ENCODE measurements around the gene ZNFX1.

DNA sequence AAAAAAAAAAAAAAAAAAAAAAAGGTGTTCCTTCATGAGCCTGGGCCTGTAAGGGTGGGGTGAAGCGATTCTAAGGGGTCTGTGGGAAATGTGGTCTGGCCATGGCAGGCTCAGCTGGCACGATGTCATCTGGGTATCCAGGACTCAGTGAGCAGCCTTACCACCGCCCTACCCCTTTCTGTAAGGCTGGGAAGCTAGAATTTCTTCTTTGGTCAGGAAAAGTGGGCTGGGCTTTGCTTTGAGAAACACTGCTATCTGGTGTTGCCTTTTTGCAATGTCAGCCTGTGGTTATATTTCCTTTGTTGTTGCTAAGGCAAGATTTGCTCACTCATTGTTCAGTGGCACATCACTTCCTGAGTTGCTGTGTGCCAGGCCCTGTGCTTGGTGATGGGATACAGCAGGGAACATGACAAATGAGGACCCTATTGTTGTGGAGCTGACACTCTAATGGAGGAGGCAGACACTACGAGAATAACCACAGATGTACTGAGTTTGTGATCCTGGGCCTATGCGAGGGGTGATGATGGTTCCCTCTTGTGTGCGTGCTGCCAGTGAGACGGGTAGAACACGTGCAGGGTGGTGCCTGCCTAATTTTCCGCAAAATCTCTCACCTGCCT lies 45.9 kb upstream of the ZNFX1 start:
- TF ChIP-seq TAF1 (IDR thresholded peaks at IDR 0.05; ENCODE audit: borderline replicate concordance, insufficient read depth, low read length) = no peak
- TF ChIP-seq SIN3A (IDR thresholded peaks at IDR 0.05; ENCODE audit: borderline replicate concordance, insufficient read depth, low read length) = no peak
- no peak for TF ChIP-seq POLR2AphosphoS5 (IDR thresholded peaks at IDR 0.05; ENCODE audit: low read depth, low read length)
- TF ChIP-seq FOXP2 (optimal IDR thresholded peaks at IDR 0.05; ENCODE audit: borderline replicate concordance, extremely low read depth, extremely low read length, insufficient read depth) = no peak

Measured in PFSK-1 (cell line).